22Rv1 (cell line): ENCODE results near the gene ROR1.

ENCODE experiments used
- H3K27ac ChIP-seq: fragments of 450-650 bp; 2 replicates; pipeline ENCODE4 v1.5.1; 2017
- ZFX ChIP-seq: fragments of 450-650 bp; IDR thresholded peaks from 2 replicates; pipeline ENCODE4 v1.6.1; 2017; ENCODE audit warnings: antibody characterized with exemption, borderline replicate concordance
- TF ChIP-seq, protein P1 (sequence below): fragments of 450-650 bp; IDR thresholded peaks from 2 replicates; pipeline ENCODE4 v1.5.1; 2017; ENCODE audit warnings: mild to moderate bottlenecking

Gene ROR1

DNA sequence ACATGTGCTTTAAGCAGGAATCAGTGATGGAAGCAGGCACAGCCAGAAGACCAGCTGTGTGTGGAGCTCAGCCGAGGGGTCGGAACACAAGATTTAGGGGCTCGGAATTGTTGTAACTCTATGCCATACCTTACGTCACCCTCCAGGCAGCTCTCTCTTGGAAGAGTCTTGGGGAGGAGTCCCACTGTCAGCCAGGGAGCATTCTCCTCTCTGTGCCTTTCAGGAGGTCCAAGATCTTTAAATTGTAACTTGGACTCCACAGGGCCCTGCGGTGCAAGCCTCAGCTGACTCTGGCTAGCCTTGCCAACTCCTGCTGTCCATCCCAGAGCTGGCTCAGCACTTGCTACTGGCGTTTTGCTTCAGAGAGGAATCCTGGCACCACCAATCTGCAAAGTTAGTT, 26.4 kb upstream of the ROR1 start:
- no peak overlapping the region for H3K27ac ChIP-seq
- TF ChIP-seq ZFX: no peak
- TF ChIP-seq, protein P1, sequence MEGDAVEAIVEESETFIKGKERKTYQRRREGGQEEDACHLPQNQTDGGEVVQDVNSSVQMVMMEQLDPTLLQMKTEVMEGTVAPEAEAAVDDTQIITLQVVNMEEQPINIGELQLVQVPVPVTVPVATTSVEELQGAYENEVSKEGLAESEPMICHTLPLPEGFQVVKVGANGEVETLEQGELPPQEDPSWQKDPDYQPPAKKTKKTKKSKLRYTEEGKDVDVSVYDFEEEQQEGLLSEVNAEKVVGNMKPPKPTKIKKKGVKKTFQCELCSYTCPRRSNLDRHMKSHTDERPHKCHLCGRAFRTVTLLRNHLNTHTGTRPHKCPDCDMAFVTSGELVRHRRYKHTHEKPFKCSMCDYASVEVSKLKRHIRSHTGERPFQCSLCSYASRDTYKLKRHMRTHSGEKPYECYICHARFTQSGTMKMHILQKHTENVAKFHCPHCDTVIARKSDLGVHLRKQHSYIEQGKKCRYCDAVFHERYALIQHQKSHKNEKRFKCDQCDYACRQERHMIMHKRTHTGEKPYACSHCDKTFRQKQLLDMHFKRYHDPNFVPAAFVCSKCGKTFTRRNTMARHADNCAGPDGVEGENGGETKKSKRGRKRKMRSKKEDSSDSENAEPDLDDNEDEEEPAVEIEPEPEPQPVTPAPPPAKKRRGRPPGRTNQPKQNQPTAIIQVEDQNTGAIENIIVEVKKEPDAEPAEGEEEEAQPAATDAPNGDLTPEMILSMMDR: no peak

DNA sequence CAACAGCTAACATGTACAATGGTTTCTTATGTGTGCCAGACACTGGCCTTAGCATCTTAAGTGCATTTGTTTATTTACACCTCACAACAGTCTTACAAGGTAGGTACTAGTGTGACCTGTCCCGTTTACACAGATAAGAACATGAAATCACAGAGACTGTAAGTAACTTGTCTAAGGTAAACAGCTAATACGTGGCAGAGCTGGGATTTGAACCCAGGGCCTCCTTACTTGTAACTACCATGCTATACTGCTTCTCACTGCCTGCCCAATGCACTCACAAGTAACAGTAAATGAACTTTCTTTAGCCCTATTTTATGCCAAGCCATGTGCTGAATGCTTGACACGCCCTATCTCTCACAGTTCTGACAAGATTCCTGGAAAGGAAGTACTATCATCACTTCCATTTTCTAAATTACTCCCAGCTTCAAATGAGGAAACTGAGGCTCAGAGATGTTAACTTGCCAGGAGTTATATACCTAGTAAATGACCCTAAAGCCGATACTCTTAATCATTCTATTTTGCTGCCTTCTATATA, 25.7 kb upstream of the ROR1 start:
- TF ChIP-seq, protein P1: no peak
- TF ChIP-seq ZFX: no peak
- no peak overlapping the region for H3K27ac ChIP-seq

DNA sequence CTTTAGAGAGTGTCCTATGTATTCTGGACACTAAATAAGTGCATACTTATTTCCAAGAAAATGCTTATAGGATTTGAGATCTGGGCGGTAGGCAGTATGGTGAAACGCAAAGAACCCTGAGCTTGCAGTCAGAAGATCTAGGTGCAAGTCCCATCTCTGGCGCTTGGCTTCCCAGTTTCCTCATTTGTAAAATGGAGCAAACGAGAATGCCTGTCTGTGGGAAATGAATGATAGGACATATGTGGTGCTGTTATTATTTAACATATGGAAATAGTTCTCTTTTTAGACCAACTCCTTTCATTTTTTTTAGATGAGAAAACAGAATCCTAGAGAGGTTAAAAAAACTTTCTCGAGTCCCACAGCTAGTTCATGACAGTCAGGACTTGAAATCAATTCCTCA, 25.2 kb upstream of the ROR1 start:
- TF ChIP-seq ZFX: no peak
- TF ChIP-seq, protein P1: no peak
- no peak overlapping the region for H3K27ac ChIP-seq

DNA sequence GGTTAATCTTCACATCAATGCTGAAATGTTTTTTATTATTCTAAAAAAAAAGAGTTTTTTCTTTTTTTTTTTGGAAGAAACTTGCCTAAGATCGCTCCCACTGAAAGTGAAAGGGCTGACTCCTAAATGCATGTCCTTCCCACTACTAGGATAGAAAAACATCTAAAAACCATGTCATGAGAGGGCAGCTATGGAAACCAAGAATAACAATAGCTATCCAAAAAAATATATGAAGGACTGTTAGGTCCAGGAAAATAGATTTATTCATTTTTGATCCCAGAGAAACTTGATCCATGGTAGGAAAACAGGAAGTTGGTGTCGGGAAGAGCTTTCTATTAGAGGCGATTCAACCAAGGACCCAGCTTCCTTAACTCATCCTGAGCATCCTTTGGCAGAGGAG, 23.1 kb upstream of the ROR1 start:
- TF ChIP-seq ZFX: no peak
- TF ChIP-seq, protein P1: no peak

DNA sequence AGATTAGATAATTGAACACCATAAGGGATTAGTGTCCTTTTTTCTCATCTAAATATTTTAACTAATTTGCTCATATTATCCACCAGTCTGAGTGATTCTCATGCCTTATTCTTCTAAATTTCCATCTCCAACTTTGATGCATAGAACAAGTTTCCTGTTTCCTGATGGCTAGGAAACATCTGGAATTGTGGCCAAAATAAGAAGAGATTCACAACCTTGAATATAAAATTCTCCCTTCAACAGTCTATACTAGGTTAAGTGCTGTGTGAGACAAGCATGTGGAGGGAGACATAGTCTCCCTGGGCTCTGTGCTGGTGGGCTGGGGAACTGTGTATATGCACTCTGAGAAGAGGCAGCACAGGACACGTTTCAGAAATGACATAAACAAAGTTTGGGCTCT, 21.6 kb upstream of the ROR1 start:
- no peak overlapping the region for H3K27ac ChIP-seq
- TF ChIP-seq, protein P1: no peak
- no peak for TF ChIP-seq ZFX

More for the DNA sequence above, 23.1 kb upstream of the ROR1 start:
- H3K27ac ChIP-seq: no peak overlapping the region

DNA sequence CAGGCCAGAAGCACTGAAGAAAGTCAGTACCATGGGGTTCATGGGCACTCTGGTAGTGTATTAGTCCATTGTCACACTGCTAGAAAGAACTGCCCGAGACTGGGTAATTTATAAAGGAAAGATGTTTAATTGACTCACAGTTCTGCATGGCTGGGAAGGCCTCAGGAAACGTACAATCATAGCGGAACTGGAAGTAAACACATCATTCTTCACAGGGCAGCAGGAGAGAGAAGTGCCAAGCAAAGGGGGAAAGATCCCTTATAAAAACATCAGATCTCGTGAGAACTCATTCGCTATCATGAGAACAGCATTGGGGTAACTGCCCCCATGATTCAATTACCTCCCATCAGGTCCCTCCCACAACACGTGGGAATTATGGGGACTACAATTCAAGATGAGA, 20.2 kb upstream of the ROR1 start:
- TF ChIP-seq ZFX: no peak
- TF ChIP-seq, protein P1: no peak
- no peak overlapping the region for H3K27ac ChIP-seq

DNA sequence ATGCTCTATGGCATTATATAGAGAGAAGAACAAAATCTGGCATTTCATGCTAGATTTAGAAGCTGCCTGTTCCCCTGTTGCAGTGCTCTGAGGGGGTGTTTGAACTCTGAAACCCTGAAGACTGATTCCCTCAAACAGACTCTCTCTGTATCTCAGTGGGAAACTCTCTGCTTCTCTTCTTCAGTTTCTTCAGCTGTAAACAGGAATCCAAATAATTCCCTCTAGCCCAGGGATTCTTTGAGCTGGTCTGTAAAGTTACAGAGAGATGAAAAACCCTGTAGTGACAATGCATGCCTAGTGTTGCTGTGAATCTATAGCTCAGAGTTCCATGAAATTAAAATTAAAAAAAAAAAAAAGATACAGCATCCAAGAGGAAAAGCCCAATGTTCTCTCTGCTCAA, 17.0 kb upstream of the ROR1 start:
- TF ChIP-seq ZFX: no peak
- TF ChIP-seq, protein P1: no peak
- no peak overlapping the region for H3K27ac ChIP-seq
